HTR-8/SVneo (cell line): ENCODE data around the gene BDKRB2.

Experiments
- DNase-seq: peaks from one replicate; pipeline ENCODE4 v3.0.0; 2011; ENCODE audit warnings: low spot score, mixed read lengths; ENCODE audit not compliant: insufficient read length
- FAIRE-seq: peaks from 2 replicates; lab custom pipeline; 2011; peaks lifted over from hg19 to GRCh38; lab: Jason Lieb, UNC

Gene BDKRB2

DNA sequence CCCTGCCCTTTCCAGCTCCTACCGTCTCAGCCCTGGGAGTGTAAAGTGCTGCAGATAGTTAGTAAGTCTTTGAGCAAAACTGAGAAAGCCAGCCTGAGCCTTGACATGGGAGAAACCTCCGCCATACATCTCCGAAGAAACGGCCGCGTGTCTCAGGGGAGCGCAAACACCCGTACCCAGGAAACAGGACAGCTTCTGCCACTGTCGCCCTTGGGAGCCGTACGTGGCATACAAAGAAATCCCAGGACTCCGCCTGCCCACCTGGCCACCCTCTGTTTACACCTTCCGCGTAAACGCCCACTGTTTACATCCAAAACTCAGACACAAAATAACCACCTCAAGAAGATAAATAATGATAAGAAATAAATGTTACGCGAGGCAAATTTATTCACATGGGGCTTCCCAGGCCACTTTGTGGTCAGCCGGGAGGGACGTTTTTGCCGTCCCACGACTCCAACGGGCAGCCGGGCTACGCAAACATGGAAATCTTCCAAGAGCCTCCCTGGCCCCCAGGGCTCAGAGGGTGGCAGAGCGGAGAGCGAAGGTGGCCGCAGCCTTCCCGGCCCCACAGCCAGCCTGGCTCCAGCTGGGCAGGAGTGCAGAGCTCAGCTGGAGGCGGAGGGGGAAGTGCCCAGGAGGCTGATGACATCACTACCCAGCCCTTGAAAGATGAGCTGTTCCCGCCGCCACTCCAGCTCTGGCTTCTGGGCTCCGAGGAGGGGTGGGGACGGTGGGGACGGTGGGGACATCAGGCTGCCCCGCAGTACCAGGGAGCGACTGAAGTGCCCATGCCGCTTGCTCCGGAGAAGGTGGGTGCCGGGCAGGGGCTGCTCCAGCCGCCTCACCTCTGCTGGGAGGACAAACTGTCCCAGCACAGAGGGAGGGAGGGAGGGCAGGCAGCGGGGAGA, at the start of gene BDKRB2:
TSS of gene BDKRB2 (plus strand) at position 689 of the 908 bp plus-strand sequence. CDS start 32,269 bp downstream, outside the sequence.
- peak; percentile 94 for DNase-seq
- peak; percentile 95 for FAIRE-seq

DNA sequence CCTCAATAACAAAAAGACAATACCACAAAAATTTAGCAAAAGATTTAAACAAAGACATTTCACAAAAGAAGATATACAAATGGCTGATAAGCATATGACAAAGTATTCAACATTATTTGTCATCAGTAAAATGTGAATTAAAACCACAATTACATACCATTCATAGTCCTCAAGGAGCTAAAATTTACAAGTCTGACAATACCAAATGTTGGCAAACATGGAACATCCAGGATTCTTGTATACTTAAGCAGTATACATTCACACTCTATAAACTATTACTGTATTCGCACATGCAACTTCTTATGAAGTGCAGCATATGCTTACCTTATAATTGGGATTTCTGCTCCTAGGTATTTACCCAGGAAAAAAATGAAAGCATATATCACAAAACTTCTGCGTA, 49.7 kb upstream of the BDKRB2 start:
- no peak for DNase-seq
- FAIRE-seq: no peak

DNA sequence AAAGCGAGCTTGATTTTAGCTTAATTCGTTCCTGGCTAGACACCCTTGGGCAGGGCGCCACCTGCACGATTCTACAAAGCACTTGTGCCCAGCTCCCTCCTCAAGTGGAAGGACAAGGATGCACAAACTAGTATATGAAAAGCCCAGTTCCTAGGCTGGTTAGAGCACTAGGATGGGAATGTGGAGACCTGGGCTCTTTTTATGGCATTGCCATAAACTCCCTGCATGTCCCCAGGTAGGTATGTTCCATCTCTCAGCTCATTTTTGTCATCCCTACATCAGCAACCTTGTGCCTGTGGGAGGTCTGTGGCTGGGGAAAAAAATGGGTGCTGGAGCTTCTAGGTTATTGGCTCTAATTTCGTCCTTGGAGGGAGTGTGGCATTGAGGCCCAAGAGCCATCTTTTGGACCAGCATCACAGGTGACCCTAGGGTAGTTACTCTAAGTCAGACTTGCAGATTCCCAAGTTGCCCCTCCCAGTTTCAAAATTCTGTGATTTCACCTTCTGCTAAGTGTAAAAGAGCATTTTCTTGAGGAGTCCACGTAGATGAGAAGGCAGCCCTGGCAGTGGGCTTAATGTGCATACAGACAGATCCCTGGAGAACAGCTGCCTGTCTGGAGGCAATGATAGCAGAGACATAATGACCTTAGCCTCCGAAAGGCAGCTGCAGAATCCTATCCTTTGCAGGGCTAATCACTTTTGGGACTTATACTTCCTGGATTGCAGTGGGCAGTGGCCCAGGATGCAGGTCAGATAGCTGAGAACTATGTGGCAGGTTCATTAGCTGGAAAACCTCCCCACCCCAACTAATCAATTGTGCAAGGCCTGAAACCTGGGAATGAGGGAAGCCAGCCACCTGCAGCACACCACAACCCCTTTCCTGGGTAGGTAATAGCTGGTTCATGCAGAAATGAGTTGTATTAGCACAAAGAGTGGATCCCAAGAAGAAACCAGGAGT, 47.6 kb upstream of the BDKRB2 start:
- no peak for DNase-seq
- FAIRE-seq: no peak

DNA sequence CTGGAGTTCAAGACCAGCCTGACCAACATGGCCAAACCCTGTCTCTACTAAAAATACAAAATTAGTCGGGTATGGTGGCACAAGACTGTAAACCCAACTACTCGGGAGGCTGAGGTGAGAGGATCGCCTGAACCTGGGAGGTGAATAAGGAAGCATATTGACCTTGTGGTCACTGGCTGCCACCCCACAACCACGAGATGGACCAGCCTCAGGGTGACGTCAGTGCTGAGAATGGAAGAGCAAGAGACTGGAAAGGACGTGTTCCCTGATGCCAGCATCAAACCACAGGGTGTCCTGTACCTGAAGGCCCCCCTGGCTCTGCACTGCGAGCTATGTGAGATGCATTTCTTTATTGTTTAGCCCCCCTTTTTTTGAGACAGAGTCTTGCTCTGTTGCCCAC, 45.9 kb upstream of the BDKRB2 start:
- DNase-seq (no peak), FAIRE-seq (no peak)

DNA sequence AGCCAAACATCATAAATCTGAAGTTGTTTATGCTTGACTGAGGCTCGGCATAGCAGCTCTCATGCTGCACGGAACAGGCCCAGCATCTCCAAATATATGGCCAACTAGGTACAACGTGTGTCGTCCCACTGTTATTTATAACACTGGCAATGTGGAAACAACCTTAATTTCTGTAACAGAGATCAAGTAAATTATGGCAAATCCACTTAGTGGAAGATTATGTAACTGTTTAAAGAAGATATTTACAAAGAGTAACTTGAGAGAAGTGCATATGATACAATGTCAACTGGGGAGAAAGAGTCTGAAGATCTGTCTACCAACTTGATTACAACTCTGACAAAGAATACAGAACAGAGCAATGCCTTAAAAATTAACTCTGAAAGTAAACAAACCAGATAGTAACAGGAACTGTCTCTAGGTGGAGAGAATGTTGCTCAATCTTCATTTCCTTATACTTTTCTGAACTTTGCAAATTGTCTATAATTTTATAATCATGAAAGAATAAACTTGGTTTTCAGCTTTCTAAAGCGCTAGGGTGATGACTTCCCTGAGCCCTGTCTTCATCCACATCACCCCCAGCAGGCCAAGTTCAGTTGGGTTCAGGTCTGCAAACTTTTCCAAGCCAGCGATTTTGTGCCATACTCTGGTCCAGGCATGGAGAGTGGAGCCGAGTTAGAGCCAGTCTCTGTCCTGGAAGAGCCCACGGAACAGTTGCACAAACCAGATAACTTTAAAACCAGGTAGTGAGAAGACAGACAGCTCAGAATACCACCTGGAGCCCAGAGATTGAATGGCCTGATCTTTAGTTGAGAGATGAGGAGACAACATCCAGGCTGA, 44.3 kb upstream of the BDKRB2 start:
- DNase-seq: no peak
- FAIRE-seq: no peak

DNA sequence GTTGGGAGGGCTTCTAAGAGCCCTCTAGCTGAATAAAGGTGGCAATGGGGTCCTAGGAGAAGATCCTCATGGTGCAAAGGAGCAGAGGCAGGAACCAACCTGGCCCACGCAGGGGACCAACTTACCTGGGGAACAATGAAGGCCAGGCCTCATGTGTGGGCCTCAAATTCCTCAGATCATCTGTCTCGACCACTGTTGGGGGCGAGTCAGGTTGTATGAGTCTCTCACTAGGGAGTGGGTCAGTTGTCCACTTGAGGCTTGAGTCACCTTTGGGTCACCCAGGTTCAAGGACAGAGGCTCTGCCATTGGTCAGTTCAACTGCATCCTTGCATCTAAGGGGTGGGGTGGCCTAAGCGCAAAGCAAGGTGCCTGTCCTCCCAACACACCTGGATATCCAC, 43.7 kb upstream of the BDKRB2 start:
- no peak for DNase-seq
- FAIRE-seq: no peak

DNA sequence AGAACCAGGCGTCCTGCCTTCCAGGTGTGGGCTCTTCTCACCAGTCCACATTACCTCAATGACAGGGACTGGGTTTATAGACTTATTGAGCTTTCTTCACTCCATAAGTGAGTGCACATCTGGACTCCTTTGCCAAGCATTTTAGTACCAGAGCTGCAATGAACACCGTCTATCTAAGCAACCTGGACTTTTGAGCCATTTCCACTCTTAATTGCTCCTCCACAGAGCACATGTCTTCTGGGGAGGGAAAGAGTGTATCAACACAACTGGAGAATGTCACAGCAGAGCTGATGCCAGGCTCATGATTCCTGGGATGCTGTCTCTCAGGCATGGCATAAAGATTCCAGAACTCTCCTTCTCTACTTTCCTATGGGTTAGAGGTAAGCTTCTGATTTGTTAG, 43.0 kb upstream of the BDKRB2 start:
- FAIRE-seq (no peak), DNase-seq (no peak)

DNA sequence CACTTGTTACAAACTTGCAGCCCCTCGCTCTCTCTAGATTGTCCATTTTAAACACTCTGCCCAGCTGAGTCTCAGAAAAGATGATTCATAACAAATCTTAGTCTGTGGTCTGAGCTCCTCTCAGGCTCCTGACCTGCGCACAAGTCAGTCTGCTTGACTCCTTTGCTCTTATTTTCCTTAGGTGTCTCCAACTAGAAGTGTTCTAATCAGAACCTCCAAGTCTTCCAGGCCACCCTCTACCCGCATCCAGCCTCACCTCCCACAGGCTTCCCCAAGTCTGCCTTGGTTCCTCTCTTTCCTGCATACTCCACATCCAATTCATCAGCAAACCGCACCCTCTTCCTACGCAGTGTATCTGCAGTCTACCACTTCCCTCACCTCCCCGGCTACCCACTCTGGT, 42.4 kb upstream of the BDKRB2 start:
- FAIRE-seq: no peak

DNA sequence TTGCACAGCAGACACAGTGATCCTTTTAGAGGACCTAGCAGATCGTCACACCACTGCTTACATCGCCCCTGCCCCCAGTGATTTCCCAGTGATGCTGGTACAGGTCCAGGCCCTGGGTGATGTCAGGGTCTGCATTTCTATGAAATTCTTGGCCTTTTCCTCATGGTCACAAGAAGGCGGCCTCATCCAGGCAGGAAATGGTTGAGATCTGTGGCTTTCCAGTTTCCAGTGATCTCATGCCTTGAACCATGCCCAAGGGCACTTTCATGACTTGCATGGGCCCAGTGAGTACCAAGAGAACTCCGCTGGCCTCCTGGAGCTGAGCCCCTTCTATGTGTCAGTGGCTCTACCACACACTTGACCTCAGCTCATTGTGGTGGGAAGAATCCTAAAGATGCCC, 41.9 kb upstream of the BDKRB2 start:
- DNase-seq: no peak
- no peak for FAIRE-seq

More for the DNA sequence above, 42.4 kb upstream of the BDKRB2 start:
- DNase-seq: no peak

DNA sequence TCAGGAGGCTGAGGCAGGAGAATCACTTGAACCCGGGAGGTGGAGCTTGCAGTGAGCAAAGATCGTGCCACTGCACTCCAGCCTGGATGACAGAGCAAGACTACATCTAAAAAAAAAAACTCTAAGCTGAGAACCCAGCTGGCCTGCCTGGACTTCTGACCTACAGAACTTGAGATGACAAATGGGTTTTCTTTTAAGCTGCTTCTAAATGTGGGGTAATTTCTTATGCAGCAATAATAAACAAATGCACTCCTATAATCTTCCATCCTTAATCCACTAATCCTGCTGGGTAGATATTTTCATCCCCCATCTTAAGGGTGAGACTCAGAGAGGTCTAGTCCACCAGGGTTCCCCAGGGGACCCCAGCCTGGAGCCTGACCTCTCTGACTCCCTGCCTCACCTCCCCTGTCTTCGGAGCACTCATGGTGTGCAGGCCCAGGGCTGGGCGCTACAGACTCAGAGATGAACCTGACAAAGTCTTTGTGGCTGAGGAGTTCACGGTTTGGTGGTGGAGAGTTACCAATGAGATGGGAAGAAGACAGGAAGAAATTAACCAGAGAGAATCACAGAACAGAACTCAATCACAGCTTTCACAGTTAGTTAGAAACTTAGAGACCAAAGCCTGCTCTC, 39.7 kb upstream of the BDKRB2 start:
- DNase-seq (no peak), FAIRE-seq (no peak)

DNA sequence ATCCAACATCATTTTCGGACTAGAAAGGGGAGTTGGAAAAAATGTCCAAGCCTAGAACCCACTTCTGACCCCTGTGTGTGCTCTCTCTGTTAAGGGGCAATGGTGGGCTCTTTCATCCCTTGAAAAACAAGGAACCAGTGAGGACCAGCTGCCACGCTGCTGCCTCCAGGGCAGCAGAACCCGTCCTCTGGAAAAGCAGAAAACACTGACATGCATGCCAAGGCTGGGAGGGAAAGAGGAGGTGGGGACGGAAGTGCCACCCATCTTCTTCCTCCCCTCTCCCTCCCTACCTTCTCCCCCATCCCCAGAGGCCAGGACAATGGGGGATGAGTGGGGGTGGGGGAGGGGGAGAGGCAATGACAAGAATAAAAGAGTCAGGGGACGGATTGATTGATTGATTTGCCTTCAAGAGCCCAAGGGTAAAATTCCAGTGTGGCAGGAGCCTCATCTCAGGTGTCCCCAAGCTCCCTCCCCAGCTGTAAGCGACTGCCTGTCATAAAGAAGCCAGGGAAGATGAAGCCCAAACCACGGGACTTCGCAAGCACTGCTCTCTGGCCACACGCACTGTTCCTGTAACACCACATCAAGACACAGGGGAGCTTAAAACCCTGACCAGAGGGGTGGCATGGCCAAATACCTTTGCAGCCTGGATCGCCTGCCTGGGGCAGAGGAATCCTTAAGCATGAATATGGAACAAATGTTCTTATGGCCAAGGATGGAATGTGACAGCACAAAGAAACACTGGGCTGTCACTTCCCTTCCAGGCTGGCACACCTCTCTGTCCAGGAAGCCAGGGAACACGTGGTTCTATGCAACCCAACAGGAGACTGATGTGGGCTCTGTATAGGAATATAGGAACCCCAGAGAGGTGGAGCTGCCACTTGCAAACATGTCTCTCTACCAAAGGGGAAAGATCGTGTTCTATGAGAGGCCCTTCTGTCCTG, 38.9 kb upstream of the BDKRB2 start:
- FAIRE-seq (no peak), DNase-seq (no peak)

DNA sequence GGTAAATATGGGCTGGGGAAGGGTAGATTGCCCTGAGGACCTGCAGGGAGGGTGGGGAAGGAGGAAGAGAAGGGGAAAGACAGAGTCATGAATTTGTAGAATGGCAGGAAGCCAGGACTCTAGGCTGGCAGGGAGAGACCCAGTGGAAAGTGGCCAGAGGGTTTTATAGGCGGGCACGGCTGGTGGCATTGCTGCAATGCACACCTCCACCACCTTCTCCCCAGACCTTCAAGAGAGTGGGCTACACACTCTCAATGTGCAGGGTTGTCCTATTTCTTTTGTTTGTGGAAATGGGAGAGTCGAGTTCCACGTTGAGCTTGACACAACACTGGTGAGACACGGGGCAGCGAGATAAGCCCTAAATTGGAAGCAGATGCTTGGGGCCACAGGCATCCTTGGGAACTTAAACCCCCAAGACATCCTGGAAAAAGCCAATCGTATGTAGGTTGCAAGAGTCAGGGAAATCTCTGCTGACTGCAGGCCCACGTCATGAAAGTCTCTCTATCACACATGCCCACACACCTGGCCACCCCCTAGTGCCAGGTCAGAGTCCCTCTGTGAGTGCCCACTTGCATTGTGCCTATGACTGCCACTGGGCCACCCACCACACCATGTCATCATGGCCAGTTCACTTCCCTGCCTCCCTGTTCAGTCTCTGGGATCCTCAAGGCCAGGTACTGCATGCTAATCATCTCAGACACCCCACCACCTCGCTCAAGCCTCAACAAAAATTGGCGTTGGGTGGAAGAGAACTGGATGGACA, 38.0 kb upstream of the BDKRB2 start:
- FAIRE-seq: no peak

DNA sequence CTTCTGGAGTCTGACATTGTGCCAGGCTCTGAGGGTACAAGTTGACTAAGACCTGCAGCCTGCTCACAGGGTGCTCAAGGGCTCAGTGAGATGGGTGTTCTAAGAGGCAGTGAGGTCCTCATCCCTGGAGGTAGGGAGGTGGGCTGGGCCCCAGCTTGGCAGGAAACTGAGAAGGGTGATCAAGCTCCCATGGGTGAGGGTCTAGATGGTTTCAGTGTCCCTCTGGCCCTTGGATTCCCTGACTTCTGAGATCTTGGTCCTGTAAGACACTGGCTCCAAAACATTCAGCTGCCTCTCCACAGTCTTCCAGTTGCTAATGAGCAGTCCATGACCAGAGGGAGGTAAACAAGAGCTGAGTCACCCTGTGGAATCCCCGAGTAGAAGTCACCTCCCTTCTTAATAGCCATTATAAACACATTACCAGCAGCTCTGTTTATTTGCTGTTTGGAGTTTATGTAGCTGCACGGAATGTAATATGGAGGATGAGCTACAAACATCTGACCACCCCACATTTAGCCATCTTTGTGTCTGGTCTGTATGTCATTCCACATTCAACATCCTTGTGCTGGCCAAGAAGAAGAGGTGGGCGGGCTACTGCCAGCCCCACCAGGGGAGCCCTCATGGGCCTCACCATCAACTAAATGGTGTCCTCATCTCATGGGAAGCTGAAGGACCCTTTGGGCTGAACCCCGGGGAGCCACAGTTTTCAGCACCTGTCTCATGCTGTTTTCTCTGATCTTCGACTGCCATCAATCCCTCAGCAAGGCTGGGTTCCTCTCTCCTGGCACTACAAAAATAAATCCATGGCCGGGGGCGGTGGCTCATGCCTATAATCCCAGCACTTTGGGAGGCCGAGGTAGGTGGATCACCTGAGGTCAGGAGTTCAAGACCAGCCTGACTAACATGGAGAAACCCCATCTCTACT, 37.2 kb upstream of the BDKRB2 start:
- peak; percentile 67 for FAIRE-seq
- DNase-seq: peak; percentile 77

More for the DNA sequence above, 38.0 kb upstream of the BDKRB2 start:
- no peak for DNase-seq

DNA sequence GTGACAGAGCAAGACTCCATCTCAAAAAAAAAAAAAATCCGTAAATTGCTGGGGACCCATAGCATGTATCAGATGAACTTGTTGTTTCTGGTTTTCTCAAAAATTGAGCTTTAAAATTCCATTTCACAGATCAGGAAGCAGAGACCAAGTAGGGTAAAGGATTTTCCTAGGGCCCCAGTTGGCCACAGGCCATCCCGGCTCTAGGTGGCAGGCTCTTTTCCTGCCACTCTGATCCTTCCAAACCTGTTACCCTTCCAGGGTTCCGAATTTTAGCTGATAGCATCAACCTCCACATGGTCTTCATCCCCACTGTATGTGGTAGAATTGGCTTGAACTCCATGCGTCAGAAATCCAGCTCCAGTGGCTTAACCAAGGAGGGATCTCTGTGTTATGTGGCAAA, 36.1 kb upstream of the BDKRB2 start:
- no peak for FAIRE-seq
- DNase-seq: no peak

DNA sequence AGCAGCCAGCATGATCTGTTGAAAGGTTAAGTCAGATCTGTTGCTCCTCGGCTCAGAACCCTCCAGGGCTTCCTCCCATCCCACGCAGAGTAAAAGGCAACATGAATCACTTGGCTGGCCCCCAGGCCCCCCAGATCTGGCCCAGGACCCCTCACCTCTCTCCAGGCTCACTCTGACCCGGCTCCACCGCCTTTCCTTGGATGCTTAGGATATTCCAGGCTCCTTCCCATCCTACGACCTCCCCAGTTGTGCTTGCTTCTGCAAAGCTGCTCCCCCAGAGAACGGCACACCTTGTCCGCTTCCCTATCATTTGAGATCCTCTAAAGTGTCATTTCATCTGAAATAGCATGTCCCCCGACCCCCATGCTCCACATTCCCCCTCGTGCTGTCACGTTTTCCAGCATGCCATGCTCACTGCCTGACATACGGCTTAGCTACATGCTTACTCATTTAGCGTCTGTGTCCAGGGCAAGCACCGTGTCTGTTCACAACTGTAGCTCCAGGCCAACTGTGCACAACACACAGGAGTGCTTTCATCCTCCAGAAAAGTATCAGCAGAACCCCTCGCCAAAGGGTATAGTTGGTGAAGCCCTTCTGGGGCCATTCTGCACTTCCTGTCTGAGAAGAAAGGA, 33.6 kb upstream of the BDKRB2 start:
- DNase-seq (no peak), FAIRE-seq (no peak)
